ENCODE results near the gene YPEL4.
"Not testable (repeated sequence)": the region's sequence is repeated elsewhere in the genome, so short reads cannot be mapped to it uniquely, and the experiment has no call there.

Gene YPEL4

GRCh38 chr11:57658023-57658361 lies 8.3 kb upstream of the YPEL4 start:
- Mint-ChIP-seq H3K36me3 (peaks cover 19% of the 10 kb centered on the region), H3K4me1 (peaks cover 38% of the 10 kb centered on the region), H3K9me3 (no peaks in the 10 kb centered on the region), H3K27ac (peak overlapping the region; percentile 87), H3K27me3 (no peaks in the 10 kb centered on the region), H3K4me3 (peak overlapping the region; percentile 96)
- ATAC-seq: no peak

DNA sequence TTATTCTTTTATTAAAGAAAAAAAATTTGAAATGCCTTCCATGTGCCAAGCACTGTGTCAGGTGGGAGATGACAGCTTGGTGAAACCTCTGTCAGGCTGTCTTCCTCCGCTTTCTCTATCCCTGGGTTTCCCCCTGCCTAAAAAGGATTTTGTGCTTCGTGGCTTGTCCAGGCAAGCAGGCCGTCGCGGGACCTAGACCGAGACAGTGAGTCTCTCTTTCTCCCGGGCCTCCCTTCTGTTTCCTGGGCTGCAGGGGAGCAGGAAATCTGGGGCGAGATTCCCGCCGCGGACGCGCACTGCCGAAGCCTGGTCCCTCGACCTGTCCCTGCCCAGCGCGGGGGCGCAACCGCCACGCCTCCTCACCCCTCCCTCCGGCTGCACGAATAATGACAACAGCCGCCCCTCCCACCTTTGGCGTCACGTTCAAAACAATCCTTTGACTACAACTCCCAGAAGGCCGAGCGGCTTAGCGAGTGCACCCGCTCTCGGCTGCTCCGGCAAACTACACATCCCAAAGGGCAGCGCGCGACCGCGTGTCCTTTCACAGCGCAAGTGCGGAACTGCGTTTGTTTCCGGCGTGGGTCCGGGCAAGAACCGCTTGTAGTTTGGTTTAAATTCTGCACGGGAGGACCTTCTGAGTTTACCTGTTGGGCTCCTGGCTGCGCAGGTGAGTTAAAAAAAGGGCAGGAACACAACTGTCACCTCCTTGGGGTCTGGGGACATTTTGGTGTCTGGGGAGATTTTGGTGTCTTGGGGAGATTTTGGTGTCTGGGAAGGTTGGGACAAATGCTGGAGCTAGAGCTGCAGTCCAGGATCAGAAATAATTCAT lies 7.7 kb upstream of the YPEL4 start, which contains the start of gene CLP1:
Gene CLP1 (plus strand): TSS at position 569 of the 829 bp plus-strand sequence. CDS start 1,715 bp downstream, outside the sequence.
- no peaks in the 10 kb centered on the region for H3K9me3 Mint-ChIP-seq
- peaks cover 15% of the 10 kb centered on the region for H3K36me3 Mint-ChIP-seq
- no peaks in the 10 kb centered on the region for H3K27me3 Mint-ChIP-seq
- peak; percentile 99 for ATAC-seq
- peaks cover 37% of the 10 kb centered on the region for H3K4me1 Mint-ChIP-seq
- H3K27ac Mint-ChIP-seq: peak within 1 kb of the TSS; percentile 87
- peak within 1 kb of the TSS; percentile 96 for H3K4me3 Mint-ChIP-seq

DNA sequence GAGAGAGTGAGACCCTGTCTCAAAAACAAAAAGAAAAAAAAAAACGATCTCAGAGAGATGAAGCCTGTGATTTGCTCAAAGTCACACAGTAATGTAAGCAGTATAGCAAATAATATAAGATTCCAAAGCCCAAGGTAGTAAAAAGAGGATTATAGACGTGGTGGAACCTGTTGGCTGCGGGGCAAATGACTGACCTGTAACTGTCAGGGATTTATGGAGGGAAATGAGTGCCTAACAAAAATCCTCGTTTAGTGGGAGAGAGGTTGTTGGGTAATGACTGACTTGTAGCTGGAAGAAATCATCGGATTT lies 7.1 kb upstream of the YPEL4 start:
- H3K27me3 Mint-ChIP-seq: no peaks in the 10 kb centered on the region

DNA sequence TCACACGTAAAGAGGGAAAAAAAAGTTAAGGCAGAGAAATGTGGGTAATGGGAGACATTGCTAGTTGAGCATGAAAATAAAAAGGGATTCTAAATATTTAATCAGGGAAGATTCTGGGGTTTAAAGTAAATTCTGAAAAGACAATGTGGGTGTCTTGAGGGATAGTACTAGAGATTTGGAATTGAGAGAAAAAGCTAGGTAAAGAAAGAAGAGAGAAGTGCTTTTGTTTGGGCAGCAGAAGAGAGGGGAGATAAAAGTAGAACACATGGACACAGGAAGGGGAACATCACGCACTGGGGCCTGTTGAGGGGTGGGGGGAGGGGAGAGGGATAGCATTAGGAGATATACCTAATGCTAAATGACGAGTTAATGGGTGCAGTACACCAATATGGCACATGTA lies 3.5 kb upstream of the YPEL4 start:
- Mint-ChIP-seq H3K4me1 (peaks cover 44% of the 10 kb centered on the region), H3K9me3 (no peaks in the 10 kb centered on the region), H3K36me3 (no peaks in the 10 kb centered on the region), H3K4me3 (no peak overlapping the region), H3K27me3 (peaks cover 32% of the 10 kb centered on the region), H3K27ac (peak overlapping the region; percentile 52)
- no peak for ATAC-seq

More for the DNA sequence above, 7.1 kb upstream of the YPEL4 start:
- Mint-ChIP-seq H3K9me3 (no peaks in the 10 kb centered on the region), H3K4me1 (peaks cover 34% of the 10 kb centered on the region), H3K36me3 (peaks cover 10% of the 10 kb centered on the region), H3K4me3 (peak overlapping the region; percentile 71), H3K27ac (peak overlapping the region; percentile 87)
- no peak for ATAC-seq

DNA sequence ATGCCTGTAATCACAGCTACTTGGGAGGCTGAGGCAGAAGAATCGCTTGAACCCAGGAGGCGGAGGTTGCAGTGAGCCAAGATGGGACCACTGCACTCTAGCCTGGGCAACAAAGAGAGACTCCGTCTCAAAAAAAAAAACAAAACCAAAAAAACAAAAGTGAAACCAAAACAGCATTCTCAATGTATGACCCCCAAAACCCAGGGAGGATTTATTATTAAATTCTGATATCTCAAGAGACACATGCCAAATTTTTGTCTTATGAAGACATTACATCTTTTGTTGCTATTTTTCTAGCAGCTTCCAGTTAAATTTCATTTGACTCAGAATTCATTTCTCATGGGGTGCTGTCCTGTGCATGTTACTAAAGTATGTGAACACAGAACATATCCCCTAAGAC lies 3.0 kb upstream of the YPEL4 start:
- peaks cover 37% of the 10 kb centered on the region for H3K27me3 Mint-ChIP-seq
- H3K36me3 Mint-ChIP-seq: no peaks in the 10 kb centered on the region
- H3K27ac Mint-ChIP-seq: peak overlapping the region; percentile 52
- no peaks in the 10 kb centered on the region for H3K9me3 Mint-ChIP-seq
- H3K4me3 Mint-ChIP-seq: peak overlapping the region; percentile 18
- ATAC-seq: no peak
- peaks cover 44% of the 10 kb centered on the region for H3K4me1 Mint-ChIP-seq

- peak overlapping the region; percentile 18 for H3K4me3 Mint-ChIP-seq
- ATAC-seq, H3K9me3 Mint-ChIP-seq, H3K36me3 Mint-ChIP-seq, H3K27ac Mint-ChIP-seq: not testable (repeated sequence)
- peaks cover 45% of the 10 kb centered on the region for H3K4me1 Mint-ChIP-seq
- H3K27me3 Mint-ChIP-seq: peaks cover 41% of the 10 kb centered on the region
Observed at GRCh38 chr11:57652230-57652629, 2.5 kb upstream of the YPEL4 start.

- Mint-ChIP-seq H3K27ac (no peak overlapping the region), H3K4me1 (peaks cover 47% of the 10 kb centered on the region), H3K4me3 (no peak overlapping the region), H3K36me3 (no peaks in the 10 kb centered on the region), H3K27me3 (peaks cover 49% of the 10 kb centered on the region), H3K9me3 (no peaks in the 10 kb centered on the region)
- ATAC-seq: no peak
Observed at GRCh38 chr11:57651408-57651807, 1.7 kb upstream of the YPEL4 start.

GRCh38 chr11:57650739-57651090 lies 1.0 kb upstream of the YPEL4 start:
- Mint-ChIP-seq H3K9me3 (no peaks in the 10 kb centered on the region), H3K36me3 (no peaks in the 10 kb centered on the region), H3K4me1 (peaks cover 53% of the 10 kb centered on the region), H3K27me3 (peaks cover 56% of the 10 kb centered on the region), H3K4me3 (no peak overlapping the region), H3K27ac (no peak overlapping the region)
- no peak for ATAC-seq

DNA sequence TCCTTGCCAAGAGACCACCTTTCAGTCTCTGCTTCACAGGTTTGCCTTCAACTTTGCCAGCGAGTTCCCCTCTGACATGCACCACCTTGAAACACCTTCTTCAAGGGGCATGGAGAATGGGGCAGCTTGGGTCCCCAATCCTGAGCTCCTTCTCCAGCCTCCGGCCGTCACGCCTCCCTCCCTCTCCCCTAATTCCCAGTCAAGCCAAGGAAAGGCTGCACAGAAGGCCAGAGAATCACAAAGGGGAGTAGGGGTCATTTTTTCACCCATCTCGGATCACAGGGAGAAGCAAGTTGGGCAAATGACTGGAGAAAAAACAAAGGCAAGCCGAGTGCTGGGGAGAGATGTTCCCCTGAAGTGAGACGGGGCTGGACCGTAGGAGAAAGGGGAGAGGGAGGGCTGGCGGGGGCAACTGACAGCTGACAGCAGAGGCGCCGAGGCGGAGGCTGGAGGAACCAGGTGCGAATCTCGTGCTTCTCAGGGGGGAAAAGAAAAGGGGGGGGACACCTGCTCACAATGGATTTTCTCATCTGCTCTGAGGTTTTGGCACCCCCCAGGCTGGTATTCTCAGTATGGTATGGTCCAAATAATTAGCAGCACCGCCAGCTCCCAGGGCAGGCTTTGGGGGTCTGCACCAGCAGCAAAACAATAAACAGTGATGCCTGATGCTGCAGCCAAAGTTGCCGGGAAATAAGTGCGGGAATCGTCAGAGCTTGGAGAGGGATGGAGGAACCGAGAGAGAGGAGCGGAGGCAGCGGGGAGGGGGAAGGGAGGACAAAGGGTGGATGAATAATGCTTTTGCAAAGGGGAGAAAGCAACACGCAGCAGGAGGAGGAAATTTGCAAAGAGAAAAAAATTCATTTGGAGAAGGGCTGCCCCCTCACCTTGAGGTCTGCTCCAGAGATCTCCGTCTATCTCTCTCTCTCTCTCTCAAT lies 644 bp downstream of the YPEL4 start:
- Mint-ChIP-seq H3K36me3 (no peaks in the 10 kb centered on the region), H3K4me3 (peak overlapping the region; percentile 72), H3K9me3 (no peaks in the 10 kb centered on the region), H3K27ac (no peak overlapping the region), H3K27me3 (peaks cover 71% of the 10 kb centered on the region), H3K4me1 (peaks cover 57% of the 10 kb centered on the region)
- ATAC-seq: no peak

- no peak for ATAC-seq
- H3K27ac Mint-ChIP-seq: peak overlapping the region; percentile 57
Observed at GRCh38 chr11:57647960-57648800, 1.5 kb downstream of the YPEL4 start.

DNA sequence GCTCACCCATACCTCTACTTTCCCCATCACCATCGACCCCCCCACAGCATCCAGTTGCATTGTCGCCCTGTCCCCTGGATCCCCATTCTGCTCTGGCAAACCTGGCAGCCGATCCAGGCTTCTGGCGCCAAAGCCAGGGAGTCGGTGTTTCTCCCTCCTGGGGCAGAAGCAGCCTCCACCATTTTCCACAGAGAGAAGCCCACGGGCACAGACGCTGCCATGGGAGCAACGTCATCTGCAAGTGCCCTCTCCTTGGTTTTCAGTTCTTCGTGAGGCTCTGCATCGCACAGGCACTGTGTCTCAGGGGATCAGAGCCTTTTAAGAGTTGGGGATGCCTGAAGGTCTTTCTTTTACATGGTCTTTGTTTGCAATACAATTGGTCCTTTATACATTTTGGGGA lies 2.3 kb downstream of the YPEL4 start:
- Mint-ChIP-seq H3K4me1 (peaks cover 50% of the 10 kb centered on the region), H3K27me3 (peaks cover 86% of the 10 kb centered on the region), H3K4me3 (peak overlapping the region; percentile 44), H3K27ac (peak overlapping the region; percentile 57), H3K36me3 (no peaks in the 10 kb centered on the region), H3K9me3 (no peaks in the 10 kb centered on the region)
- ATAC-seq: no peak

More at GRCh38 chr11:57647960-57648800, 1.5 kb downstream of the YPEL4 start:
- Mint-ChIP-seq H3K36me3 (no peaks in the 10 kb centered on the region), H3K9me3 (no peaks in the 10 kb centered on the region), H3K4me3 (peak overlapping the region; percentile 72), H3K4me1 (peaks cover 55% of the 10 kb centered on the region), H3K27me3 (peaks cover 80% of the 10 kb centered on the region)

DNA sequence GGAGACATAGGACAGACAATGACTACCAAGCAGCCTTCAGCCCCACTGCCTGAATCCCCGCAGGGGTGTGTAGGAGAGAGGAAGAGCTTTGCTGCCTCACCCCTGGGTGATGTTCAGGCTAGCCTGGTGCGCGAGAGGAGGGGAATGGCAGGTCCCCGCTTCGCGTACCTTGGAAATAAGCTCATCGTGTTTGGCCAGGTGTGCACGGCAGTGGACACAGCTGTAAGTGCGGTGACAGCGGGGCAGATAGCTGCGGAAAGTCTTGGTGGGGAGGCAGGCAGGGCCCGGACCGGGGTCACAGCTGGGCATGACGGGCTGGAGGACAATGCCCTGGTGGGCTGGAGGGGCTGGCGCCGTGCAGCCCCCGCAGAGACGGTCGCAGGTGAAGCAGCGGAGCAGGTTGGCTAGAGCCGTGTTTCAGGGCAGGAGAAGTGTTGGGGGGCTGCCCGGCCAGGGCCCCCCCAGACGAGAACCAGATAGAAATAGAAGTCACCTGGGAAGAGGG lies 2.9 kb downstream of the YPEL4 start:
- Mint-ChIP-seq H3K27ac (peak overlapping the region; percentile 57), H3K4me3 (peak overlapping the region; percentile 44), H3K4me1 (peaks cover 50% of the 10 kb centered on the region), H3K9me3 (no peaks in the 10 kb centered on the region), H3K36me3 (no peaks in the 10 kb centered on the region), H3K27me3 (peaks cover 86% of the 10 kb centered on the region)
- ATAC-seq: no peak

- no peaks in the 10 kb centered on the region for H3K36me3 Mint-ChIP-seq
- ATAC-seq: peak; percentile 61
- peaks cover 51% of the 10 kb centered on the region for H3K4me1 Mint-ChIP-seq
- H3K27ac Mint-ChIP-seq: peak overlapping the region; percentile 57
- H3K4me3 Mint-ChIP-seq: peak overlapping the region; percentile 33
- H3K27me3 Mint-ChIP-seq: peaks cover 85% of the 10 kb centered on the region
- no peaks in the 10 kb centered on the region for H3K9me3 Mint-ChIP-seq
Observed at GRCh38 chr11:57646194-57646798, 3.4 kb downstream of the YPEL4 start.

DNA sequence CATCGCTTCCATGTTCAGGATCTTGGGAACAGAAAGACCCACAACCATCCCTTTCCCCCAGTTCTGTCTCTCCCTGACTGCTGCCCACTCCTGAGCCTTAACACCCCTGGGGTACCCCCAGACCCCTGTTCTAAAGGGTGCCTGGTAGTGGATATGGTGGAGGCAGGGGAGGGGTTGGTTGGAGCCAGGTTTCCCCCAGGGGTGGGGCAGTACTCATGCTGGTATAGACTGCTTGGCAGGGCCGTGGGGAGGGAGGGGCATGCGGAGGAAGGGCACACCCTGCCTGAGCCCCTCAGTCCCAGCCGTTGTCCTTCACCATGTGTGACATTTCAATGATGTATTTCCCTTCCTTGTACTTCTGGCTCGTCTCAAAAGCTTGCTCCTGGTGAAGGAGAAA lies 4.0 kb downstream of the YPEL4 start:
- Mint-ChIP-seq H3K27me3 (peaks cover 79% of the 10 kb centered on the region), H3K36me3 (no peaks in the 10 kb centered on the region), H3K4me3 (no peak overlapping the region), H3K9me3 (no peaks in the 10 kb centered on the region), H3K27ac (peak overlapping the region; percentile 57), H3K4me1 (peaks cover 57% of the 10 kb centered on the region)
- ATAC-seq: peak; percentile 31
